ENCODE data around the gene NCOA7.

GRCh38 chr6:125979101-125979500, 188.3 kb downstream of the NCOA7 start:
- TF ChIP-seq, protein P1, sequence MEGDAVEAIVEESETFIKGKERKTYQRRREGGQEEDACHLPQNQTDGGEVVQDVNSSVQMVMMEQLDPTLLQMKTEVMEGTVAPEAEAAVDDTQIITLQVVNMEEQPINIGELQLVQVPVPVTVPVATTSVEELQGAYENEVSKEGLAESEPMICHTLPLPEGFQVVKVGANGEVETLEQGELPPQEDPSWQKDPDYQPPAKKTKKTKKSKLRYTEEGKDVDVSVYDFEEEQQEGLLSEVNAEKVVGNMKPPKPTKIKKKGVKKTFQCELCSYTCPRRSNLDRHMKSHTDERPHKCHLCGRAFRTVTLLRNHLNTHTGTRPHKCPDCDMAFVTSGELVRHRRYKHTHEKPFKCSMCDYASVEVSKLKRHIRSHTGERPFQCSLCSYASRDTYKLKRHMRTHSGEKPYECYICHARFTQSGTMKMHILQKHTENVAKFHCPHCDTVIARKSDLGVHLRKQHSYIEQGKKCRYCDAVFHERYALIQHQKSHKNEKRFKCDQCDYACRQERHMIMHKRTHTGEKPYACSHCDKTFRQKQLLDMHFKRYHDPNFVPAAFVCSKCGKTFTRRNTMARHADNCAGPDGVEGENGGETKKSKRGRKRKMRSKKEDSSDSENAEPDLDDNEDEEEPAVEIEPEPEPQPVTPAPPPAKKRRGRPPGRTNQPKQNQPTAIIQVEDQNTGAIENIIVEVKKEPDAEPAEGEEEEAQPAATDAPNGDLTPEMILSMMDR (IDR thresholded peaks at IDR 0.05): no peak
- no peak for TF ChIP-seq POLR2AphosphoS5 (IDR thresholded peaks at IDR 0.05)

All from suprapubic skin (tissue), 3 donors.